HG03039 (cell line): ENCODE measurements around the gene ATR.
"Not testable (repeated sequence)": the region's sequence is repeated elsewhere in the genome, so short reads cannot be mapped to it uniquely, and the experiment has no call there.

Source experiments
- ATAC-seq: cut with Tn5 transposase; IDR thresholded peaks from one replicate; pipeline ENCODE4 v1.9.1; 2021; ENCODE audit warnings: mild to moderate bottlenecking, moderate library complexity; ENCODE audit not compliant: unreplicated experiment

Gene ATR

DNA sequence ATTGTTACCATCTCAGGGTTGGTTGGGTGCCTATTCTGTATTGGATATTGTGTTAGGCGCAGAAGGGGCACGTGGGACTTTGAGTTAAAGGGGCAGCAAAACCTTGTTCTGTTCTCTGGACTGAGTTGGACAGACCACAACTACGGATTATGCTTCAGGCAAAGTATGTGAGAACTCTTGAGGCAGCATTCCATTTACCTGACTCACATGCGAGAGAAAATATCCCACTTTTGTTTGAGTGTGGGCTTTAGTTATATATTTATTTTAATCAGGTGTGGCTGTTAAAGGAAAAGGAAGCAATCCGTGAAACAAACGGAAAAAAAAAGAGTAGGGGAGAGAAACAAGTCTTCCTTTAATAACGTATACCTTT, 17.0 kb upstream of the ATR start:
- ATAC-seq, result no peak

DNA sequence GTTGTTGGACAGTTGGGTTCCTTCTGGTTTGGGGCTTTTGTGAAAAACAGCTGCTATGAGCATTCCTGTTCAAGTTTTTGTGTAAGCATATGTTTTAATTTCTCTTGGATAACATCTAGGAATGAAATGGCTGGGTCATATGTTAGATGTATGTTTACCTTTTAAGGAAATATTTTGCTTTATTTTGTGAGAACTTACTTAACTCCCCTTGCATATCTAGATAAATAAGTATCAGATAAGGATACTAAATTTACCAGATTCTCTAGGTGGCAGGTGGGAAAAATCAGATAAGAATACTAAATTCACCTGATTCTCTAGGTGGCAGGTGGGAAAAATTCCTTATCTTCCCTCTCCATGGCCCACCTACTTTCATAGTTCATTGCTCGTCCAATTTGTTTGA, 16.6 kb upstream of the ATR start:
- no peak for ATAC-seq

DNA sequence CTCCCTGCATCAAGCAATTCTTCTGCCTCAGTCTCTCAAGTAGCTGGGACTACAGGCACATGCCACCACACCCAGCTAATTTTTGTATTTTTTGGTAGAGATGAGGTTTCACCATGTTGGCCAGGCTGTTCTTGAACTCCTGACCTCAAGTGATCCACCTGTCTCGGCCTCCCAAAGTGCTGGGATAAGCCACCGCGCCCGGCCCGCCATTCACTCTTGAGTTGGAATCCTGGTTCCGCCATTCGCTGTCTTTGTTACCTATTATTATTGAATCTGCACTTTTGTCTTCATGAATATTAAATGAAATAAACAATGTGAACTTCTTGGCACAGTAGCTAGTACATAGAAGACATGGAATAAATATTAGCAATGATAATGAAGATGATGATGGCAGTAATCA, 13.7 kb upstream of the ATR start:
- ATAC-seq, result not testable (repeated sequence)

DNA sequence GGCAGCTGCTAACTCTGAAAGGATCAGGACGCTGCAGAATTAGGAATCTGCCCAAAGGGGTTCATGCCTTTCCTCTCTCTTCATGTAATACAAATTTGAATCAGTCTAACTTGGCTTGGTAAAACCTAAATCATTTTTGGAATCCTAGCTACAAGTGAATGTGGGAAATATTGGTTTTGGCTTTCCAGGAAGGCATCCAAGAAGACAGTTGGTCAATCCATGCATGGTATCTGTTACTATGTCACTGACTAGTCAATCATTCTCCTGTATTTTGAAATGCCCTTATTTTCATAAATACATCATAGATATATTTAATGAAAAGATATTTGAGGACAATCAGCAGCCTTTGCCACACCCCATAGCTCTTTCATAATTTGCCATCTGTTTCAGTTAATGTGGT, 10.2 kb upstream of the ATR start:
- ATAC-seq, result no peak

DNA sequence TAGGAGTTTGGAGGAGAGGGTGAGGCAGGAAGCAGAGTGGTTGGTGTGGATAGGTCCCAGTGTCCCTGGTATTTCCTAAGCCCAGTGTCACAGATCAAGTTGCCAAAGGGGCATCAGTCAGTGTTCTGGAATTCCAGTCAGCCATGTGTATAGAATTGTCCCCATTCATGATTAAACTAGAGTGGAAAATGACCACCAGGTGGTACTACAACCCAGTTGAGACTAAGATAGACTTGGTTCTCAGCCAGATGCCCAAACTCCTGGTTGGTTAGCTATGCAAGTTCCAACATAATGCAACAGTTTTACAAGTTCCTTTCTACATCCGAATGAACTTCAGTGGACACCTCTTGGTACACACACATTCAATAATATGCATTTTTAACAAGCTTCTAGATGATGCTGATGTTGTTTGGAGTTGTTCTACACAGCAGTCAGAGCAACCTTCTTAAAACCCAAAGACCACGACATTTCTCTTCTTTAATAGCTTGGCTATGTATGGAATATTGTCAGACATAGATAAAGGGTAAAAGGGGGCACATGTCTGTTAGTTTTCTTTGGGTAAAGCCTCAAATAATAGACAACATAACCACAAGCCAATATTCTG, 8.4 kb upstream of the ATR start:
- peak; percentile 49 for ATAC-seq

DNA sequence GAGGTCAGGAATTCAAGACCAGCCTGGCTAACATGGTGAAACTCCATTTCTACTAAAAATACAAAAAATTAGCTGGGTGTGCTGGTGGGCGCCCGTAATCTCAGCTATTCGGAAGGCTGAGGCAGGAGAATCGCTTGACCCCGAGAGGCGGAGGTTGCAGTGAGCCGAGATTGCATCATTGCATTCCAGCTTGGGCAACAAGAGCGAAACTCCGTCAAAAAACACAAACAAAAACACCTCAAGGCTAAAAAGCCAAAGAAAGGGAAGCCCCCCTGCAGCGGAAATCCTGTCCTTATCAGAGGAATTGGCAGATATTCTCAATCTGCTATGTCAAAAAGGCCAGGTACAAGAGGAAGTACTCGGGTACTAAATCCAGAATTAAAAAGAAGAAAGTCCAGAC, 2.5 kb upstream of the ATR start:
- not testable (repeated sequence) for ATAC-seq

DNA sequence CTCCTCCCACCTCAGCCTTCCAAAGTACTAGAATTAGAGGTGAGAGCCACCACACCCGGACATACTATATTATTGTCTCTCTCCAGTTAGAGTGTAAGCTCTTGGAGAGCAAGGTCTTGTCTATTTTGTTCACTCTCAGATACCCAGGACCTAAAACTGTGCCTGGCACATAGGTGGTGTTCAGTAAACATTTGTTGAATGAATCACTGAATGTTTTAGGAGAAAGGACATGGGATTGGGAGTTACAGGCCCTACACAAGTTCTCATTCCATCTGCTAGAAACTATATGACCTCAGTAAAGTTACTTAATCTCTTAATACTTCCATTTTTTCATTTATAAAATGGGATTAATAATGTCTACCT, 1.5 kb upstream of the ATR start:
- no peak for ATAC-seq

DNA sequence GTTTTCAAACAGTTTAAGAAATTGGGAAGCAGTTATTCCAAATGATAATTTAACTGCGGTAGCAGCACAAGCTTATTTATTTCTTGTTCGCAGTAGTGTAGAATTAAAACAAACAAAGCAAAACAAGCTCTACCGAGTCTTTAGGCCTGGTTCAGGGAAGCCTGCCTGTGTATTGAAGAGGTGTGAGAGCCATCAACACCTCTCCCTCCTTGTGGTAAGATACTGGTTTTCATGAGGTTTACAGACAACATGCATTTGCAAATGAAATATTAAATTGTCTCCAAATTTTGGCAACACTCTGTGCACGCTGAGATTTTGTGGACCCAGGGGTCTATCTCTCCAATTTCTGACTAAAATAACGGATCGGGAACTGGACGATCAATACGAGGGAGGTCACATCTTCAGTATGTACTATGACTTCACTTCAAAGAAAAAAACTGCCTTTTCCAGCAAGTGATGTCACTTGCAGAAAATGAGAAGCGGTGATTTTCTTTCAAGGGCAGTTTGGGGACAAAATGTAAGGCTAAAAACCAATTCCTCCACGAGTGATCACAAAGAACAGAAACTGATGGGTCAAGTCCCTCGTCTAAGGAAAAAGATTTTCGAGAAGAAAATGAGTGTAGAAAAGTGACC, 721 bp downstream of the ATR start:
- no peak for ATAC-seq

DNA sequence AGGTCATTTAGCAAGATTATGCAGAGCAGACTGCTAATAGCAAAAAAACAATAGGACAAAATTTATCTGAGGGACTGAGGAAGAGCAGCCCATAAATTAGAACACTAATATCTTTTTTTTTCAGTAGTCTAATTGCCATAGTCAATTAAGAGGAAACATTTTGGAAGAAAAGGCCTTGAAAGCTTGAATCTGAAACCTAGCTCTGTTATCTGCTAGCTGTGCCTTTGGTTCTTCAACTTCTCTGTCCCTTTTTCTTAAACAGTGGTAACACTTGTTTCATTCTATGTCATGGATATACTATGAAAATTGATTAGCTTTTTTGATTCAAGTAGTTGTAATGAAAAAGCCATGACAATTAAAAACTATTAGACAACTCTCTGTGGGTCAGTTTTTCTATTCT, 1.7 kb downstream of the ATR start:
- ATAC-seq, result no peak

DNA sequence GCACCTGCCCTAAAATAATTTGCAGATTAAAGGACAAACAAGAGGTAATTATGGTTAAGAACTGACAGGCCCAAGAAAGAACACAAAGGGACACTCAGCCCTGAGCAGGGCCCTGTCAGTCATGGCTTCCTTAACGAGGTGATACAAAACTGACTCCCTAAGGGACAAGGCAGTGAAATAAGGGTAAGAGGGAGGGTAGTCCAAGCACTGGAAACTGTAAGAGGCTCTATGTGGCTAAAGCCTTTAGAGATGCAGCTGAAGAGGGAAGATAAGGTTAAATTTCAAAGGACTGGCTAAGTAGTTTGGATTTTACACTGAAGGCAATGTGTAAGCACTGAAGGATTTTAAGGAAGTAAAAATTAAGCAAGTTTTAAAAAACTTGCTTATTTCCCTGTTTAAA, 3.9 kb downstream of the ATR start:
- no peak for ATAC-seq

DNA sequence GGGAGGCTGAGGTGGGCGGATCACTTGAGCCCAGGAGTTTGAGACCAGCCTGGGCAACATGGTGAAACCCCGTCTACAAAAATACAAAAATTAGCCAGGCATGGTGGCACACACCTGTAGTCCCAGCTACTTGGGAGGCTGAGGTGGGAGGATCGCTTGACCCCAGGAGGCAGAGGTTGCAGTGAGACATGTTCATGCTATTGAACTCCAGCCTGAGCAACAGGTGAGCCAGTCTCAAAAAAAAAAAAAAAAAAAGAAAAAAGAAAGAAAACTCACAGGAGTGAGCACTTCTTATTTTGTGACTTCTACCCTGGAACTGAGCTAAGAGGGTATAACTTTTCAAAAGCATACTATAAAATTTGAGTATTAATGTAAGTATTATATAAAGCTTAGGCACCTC, 4.3 kb downstream of the ATR start:
- not testable (repeated sequence) for ATAC-seq

DNA sequence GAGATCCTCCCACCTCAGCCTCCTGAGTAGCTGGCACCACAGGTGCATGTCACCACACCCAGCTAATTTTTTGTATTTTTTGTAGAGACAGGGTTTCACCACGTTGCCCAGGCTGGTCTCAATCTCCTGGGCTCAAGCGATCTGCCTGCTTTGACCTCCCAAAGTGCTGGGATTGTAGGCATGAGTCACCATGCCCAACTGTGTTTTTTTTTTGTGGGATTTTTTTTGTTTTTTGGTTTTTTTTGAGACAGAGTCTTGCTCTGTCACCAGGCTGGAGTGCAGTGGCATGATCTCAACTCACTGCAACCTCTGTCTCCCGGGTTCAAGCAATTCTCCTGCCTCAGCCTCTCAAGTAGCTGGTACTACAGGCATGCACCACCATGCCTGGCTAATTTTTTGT, 9.1 kb downstream of the ATR start:
- ATAC-seq, result not testable (repeated sequence)

DNA sequence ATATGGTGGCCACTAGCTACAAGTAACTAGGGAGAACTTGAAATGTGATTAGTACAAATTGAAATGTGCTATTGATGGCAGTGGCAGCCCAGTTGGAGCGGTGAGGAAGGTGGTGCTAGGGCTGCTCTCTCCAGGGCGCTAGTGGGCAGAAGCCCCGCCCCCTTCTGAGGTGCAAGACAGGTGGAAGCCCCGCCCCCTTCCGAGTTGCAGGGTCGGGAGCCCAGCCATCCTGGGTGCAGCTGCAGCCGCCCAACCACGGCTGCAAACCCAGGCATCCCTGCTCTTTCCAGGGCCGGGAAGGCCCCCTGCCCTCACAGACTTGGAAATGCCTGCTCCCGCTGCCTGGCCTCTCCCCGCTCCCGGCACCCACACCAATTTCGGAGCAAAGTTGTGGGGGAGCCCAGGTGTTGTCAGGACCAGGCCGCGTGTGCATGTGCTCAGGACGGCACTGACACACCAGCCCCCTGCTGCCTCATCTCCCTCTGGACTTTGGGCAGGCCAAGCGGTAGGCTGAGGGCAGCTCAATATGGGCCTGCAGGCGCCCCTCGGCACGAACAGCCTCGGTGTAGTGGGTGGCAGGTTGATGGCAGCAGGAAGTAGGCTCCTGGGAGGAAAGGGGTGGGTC, 10.0 kb downstream of the ATR start:
- no peak for ATAC-seq

DNA sequence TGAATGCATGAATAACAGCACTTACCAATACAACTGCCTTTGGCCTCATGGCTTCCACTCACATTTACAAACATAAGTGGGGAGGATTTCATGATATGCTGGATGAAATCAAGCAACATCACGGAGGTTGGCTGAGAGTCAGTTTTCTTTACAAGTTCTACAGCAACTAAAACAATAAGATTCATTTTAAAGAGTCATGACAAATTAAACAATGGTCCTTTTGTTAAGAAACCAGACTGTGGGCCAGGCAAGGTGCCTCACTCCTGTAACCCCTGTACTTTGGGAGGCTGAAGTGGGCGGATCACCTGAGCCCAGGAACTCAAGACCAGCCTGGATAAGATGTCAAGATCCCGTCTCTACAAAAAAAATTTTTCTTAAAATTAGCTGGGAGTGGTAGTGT, 12.4 kb downstream of the ATR start:
- no peak for ATAC-seq

DNA sequence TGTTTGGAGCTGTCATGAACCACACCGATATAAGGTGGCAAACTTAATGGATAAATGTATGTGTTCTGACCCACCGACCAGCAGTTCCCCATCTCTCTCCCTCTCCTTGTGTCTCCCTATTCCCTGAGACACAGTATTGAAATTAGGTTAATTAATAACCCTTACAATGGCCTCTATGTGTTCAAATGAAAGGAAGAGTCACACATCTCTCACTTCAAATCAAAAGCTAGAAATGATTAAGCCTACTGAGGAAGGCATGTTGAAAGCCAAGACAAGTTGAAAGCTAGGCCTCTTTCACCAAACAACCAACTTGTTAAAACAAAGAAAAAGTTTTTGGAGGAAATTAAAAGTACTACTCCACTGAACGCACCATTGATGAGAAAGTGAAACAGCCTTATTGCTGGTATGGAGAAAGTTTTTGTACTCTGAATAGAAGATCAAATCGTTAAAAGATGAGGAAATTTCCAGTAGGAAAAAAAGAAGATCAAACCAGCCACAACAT, 15.0 kb downstream of the ATR start:
- ATAC-seq, result no peak

DNA sequence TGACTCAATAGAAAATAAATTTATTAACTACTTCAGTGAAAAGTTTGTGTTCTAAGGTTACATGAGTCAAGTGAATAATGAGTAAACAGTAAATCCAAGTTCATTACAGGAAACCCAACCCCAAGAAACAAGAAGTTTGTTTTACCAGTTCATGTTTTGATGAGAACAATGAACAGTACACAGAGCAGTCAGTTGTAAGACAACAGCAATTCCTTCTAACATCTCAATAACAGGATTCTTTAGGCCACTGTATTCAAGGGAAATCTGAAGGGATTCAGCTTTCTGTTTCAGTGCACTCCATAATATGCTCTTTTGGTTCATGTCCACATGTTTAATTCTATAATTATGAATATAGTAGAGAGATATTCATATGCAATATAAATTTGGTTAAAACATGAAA, 18.4 kb downstream of the ATR start:
- no peak for ATAC-seq

DNA sequence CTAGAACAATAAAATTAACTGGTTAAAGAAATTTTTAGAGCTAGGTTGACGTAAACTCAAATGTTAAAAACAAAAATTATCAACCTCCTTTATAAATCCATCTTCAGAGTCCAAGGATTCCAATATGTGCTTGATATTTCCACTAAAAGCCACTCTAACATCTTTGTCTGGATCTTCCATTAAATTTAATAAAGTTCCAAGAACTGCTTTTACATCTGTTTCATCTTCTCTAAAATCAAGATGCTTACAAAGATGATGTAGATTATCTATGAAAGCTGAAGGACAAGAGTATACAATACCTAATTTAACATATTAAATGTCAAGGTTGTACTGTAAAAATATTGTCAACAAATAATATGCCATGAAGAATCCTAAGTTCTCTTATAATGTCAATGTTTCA, 24.8 kb downstream of the ATR start:
- no peak for ATAC-seq

DNA sequence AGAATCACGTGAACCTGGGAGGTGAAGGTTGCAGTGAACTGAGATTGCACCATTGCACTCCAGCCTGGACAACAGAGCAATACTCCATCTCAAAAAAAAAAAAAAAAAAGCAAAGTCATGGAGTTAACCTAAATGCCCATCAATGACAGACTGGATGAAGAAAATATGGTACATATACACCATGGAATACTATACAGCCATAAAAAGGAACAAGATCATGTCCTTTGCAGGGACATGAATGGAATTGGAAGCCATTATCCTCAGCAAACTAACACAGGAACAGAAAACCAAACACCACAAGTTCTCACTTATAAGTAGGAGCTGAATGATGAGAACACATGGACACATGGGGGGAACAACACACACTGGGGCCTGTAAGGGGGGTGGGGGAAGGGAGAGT, 26.0 kb downstream of the ATR start:
- ATAC-seq, result not testable (repeated sequence)

DNA sequence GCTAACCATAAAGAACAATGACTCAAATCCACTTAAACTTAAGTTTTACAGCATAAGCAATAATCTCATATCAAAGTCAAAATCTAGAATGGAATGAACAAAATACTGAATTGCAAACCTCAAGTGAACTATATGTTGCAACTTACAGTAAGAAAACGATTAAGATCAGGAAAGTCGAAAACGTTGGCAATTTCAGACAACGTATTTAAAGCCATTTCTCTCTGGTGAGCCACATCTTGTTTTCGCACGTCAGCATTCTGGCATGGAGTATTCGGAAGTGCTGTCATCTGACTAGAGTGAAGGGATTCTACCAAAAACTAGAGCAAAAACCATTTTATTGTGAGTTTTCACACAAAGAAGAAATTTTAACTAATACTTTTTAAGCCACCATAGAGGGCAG, 28.5 kb downstream of the ATR start:
- no peak for ATAC-seq

DNA sequence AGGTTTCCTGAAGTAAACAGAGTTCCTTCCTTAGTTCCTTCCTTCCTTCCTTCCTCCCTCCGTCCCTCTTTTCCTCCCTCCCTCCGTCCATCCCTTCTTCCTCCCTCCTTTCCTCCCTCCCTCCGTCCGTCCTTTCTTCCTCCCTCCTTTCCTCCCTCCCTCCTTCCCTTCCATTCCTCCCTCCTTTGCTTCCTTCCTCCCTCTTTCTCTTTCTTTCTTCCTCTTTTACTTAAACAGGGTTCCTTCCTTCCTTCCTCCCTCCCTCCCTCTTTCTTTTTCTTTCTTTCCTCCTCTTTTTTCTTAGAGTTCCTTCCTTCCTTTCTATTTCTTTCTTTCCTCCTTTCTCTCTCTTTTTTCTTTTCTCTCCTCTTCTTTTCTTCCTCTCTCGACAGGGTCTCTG, 35.2 kb downstream of the ATR start:
- no peak for ATAC-seq

DNA sequence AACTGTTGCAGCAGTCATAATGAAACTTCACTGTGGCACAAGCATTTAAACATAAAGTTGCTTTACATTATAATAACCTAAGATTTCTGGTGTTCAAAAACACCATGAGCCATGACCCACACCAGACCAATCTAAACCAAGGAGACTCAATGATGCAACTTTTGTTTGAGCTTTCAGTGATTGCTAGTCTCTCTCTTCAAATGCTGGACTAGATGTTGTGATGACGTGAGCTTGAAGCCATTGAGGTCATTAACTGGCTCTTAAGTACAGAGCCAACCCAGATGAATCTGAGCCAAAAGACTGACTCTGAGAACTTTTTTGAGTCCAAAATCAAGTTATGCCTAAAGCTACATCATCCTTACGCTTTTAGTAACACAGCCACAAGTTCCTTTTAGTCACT, 36.5 kb downstream of the ATR start:
- no peak for ATAC-seq

DNA sequence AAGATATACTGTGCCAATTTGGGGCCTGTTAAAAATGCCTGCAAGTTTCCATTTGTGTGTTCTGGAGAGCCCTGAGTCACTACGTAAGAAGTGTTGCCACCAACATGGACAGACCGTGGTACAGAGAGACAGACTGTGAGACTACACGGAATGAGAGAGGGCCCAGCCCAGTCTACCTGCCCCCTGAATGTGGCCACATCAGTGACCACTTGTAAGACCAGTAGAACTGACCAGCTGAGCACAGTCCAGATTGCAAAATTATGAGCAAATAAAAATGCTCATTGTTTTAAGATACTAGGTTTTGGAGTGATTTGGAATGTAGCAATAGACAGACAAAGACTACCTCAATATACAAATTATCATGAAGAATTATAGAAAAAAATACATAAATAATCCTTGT, 42.0 kb downstream of the ATR start:
- ATAC-seq, result no peak

DNA sequence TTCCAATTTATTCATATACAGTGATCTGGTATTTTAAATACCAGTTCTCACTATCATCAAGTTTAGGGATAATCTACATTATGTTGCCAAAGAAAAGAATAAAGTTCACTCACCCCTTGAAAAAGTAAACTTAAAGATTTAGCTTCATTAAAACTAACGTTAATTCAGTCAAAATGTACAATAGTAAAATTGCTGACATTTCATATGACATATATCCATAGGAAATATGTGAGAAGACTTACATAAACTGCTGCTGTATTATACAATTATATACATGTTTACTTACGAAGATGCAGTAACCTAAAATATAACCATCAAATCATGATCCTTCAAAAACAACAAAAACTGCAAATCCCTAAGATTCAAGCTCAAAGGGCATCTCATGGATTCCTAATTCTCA, 44.0 kb downstream of the ATR start:
- ATAC-seq, result no peak
